HG02798 (cell line): ENCODE measurements around the gene LAMC2.
"Not testable (repeated sequence)": the region's sequence is repeated elsewhere in the genome, so short reads cannot be mapped to it uniquely, and the experiment has no call there.

ENCODE experiments used
- ATAC-seq: cut with Tn5 transposase; IDR thresholded peaks from one replicate; pipeline ENCODE4 v1.9.1; 2021; ENCODE audit warnings: mild to moderate bottlenecking; ENCODE audit not compliant: unreplicated experiment, poor library complexity

The LAMC2 gene

GRCh38 chr1:183249941-183250452 lies 63.9 kb downstream of the LAMC2 start:
- ATAC-seq, result no peak

- ATAC-seq, result no peak
These were observed 65.3 kb downstream of the LAMC2 start for GRCh38 chr1:183251101-183251958.

DNA sequence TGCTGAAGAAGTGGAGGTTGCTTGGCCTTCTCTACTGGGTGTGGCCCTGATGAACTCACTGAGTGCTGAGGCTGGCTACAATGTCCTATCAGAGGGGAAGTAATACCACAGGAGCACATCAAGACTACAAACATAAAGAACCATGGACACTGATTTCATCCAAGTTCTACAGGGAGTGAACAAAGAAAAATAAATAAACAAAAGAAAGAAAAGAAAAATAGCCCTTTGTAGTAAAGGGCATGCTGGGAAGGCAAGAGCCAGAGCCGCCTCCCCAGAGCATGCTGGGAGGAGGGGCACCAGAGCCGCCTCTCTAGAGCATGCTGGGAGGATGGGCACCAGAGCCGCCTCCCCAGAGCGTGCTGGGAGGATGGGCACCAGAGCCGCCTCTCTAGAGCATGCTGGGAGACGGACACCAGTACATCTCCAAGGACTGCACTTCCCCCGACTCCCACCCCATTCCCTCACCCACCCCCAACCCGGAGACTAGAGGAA lies 65.9 kb downstream of the LAMC2 start:
- no peak for ATAC-seq

DNA sequence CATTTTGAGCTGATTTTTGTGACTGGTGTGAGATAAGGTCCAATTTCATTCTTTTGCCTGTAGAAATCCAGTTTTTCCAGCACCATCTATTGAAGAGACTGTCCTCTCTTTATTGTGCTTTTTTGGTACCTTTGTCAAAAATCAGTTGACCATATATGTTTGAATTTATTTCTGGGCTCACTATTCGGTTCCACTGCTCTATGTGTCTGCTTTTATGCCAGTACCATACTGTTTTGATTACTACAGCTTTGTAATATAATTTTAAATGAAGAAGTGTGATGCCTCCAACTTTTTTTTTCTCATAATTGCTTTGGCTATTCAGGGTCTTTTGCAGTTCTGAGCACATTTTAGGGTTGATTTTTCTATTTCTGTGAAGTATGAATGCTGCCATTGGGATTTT lies 69.0 kb downstream of the LAMC2 start:
- no peak for ATAC-seq

DNA sequence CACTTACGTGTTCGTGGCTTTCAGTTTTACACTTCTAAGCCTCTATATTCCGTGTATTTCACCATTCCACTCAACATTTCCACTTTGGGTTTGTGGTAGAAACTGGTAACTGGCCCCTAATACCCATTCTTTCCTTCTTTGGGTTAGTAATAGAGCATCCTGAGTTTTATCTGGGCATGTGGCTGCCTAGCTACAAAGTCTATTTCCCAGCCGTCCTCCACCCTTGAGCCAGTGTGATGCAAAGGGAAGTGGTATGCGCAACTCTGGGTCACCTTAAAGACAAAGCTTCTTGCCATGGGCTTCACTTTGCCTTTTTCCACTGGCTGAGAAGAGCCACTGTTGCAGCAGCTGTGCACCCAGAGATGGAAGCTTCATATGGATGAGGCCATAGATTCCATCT lies 73.9 kb downstream of the LAMC2 start:
- no peak for ATAC-seq

DNA sequence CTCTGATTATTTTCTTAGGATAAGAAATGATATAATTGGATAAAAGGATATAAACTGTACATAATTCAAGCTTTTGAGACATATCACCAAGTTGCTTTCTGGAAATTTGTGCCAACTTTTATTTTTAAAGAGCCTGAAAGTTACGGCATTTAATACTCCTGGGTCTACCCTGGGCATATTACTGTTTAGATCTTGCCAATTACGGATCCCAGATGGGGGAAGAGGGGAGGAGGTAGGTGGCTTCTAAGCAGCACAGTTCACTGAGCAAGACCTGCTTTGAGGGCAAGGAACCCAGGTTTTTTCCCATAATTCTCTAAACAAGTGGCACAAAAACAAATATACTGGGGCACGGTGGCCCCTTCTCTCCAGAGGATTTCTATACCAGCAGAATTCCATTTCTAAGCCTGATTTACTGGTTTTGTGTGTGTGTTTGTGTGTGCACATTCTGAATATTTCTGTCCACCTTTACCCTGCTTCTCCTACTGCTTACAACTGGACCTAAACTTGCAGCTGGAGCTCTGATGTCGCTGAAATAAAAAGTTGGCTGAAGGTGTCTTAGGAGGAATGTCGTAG lies 76.7 kb downstream of the LAMC2 start:
- ATAC-seq, result no peak

DNA sequence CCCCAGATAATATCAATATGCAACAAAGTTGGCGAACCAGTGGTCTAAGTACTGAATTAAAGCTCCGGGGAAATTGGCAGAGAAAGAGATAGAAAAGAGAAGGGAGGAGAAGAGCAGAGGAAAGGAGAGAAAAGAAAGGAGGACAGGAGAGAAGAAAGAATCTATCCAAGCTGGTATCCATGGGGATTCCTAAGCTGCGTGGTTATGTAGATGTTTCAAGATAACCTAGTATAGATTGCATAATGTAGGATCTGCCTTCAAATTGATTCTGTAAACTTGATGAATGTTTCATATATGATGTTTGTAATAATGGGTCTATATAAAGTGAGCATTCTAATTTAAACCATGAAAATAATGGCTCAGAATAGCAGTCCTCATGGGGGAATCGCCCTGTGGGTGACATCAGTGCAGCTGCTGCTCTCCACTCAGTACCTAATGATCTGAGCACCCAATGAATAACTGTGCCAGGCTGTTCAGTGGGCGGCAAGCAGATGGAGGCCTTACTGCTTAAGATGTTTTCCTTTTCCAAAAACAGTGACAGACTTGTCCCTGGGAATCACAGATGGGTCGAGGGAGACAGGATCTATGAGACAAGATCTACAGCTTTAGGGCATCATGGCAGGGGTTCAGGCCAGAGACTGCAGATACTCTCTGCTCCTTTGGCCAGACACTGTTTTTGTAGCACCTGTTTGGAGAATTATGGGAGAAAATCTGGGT lies 78.0 kb downstream of the LAMC2 start:
- no peak for ATAC-seq

DNA sequence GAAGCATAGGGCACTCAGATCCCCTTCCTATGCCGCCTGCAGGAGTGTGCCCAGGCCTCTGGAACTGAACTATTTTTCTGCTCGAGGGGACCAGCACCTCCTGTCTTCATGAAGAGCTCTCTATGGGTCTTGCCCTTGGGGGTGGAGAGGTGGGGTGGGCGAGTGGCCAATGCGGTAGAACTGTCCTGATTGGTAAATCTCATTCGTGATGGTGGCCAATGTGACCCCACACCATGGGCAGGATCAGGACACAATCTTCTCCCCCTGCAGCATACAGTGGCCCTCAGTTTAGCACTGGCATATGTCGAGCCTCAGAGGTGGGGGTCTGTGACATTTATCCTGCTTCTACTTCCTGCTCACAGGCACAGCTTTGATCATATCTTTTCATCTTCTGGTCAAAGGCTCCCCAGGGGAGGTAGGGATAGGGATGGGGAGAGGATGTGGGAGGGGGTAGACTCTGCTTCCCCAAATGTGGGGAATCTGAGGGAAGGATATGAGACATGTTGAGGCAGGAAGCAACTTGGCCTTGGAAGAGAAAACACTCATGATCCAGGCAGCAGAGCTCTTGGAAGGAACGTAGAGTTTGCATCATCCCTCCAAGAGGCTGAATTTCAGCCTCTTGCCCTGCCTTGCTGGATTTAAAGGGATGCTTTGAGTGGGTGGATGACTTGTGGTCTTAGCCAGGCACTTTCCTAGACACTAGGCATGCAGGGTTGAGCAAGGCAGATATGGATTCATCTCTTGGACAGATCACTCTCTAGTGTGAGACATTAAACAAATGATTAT lies 81.8 kb downstream of the LAMC2 start:
- no peak for ATAC-seq

GRCh38 chr1:183270541-183271141 lies 84.6 kb downstream of the LAMC2 start:
- ATAC-seq, result no peak

- ATAC-seq, result no peak
These were observed 86.4 kb downstream of the LAMC2 start for GRCh38 chr1:183272390-183272848.

DNA sequence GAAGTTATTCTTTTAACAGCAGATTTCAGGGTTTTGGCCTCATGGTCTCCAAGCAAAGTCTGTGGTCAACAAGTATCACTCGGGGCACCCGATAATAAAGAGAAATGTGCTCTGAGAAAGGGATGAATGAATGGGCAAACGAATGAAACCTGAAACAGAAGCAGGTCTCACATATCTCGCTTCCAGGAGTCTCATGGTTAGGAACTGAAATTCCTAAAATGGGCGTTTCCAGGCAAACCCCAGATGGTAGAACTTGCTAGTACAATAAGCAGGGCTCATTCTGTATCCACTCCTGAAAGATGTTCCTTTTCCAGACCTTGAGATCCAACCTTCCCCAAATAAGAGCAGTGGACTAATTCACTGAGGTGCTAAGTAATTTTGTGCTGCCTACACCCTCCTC lies 87.2 kb downstream of the LAMC2 start:
- no peak for ATAC-seq

- ATAC-seq, result not testable (repeated sequence)
These were observed 87.9 kb downstream of the LAMC2 start for GRCh38 chr1:183273984-183274383.

DNA sequence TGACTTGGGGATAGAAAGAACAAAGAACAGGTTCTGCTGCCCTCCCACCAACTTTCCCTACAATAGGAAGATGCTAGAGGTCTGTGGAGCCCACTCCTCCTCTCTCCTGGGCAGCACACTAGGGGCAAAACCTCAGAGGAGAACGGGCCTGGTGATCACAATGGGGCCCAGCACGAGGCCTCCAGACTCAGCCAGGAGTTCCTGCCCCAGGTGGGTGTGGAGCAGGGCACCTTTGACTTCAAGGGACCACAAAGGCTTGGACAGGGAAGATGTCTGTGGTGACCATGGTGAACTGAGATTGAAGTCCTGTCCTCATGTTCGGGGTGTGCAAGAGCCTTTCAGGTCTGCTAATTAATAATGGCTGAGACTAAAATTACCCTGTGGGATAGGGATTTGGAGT lies 88.8 kb downstream of the LAMC2 start:
- ATAC-seq, result no peak

DNA sequence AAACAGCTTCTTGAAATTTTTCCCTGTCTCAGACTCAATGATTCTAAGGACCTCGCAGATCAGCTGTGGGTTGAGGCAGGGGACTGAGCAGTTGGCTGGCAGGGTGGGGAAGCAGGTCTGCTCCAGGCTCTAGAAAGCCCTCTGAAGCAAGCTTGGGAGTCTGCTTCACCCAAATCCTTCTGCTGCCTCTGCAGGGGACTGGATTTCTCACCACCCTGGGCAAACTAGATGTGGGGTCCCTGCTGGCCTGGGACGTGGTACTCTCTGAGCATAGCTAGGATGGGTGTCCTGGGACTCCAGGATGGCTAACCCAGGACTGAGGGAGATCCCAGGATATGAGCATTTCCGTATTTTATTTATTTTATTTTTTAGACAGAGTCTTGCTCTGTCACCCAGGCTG lies 89.3 kb downstream of the LAMC2 start:
- ATAC-seq, result no peak

- no peak for ATAC-seq
These were observed 90.5 kb downstream of the LAMC2 start for GRCh38 chr1:183276386-183277080.

DNA sequence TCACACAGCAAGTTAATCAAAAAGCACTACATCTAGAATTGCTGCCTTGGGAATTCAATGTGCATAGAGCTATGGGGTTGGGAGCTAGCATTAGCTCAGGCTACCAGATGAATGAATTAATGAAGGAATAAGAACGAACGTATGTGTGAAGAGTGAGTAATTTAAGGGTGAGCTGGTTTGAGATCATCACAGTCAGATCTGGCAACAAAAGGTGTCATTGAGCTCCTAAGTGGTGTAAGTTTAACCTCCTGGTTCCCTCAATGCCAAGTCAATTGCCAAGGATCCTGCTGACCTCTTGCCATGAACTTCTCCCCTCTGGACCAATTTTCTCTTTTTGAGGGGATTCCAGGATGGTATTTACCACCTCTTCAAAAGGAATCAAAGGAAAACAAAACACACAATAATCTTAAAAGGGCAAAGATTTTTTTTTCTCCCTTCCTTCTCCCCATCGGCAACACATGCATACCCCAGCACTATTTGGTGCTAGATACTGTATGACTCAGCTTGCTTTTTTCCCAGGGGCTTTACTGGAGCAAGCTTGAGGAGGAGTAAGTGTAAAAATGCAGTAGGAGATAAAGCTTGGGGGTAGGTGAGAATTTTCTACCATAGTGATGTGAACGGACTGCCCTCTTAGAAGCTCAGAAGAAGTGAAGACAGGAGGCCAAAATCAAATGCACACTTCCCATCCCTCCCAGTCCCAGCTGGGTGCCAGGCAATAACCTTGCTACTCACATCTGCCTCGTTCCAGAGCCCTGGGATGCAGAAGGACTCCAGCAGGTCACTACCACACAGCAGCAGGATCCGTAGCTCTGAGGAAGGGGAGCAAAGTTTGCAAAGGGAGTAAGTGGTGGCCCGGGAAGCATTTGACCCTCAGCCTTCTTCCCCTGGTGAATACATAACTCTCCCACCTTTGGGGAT lies 92.0 kb downstream of the LAMC2 start:
- no peak for ATAC-seq

GRCh38 chr1:183278739-183279591 lies 92.9 kb downstream of the LAMC2 start:
- ATAC-seq, result no peak
